WTC11 (cell line): ENCODE measurements around the gene TAPBP. TPM values are rescaled to one million over a fixed set of nuclear protein-coding genes. Genes with fewer than 3 reads are reported as not detected.

Experiments
- ATAC-seq: fragments of 200-7000 bp; cut with Tn5 transposase; 2 replicates; pipeline ENCODE4 v1.10.0; 2021; ENCODE audit warnings: mild to moderate bottlenecking, moderate library complexity
- CTCF ChIA-PET: fragments of 300-600 bp; sonication (Branson Sonifier 250); formaldehyde crosslinking; loops from one replicate; lab custom pipeline; 2021; ENCODE audit warnings: antibody characterized with exemption; lab: Charles Lee
- POLR2A ChIA-PET: fragments of 350-600 bp; sonication (Branson Sonifier 250); formaldehyde crosslinking; loops from one replicate; lab custom pipeline; 2021; ENCODE audit warnings: antibody characterized with exemption; lab: Charles Lee
- DNase-seq: peaks from one replicate; pipeline ENCODE4 v3.0.0; 2021; ENCODE audit warnings: low spot score
- H3K27ac Mint-ChIP-seq: 2 replicates; pipeline ENCODE4 v1.8.0; 2021; ENCODE audit warnings: mixed read lengths
- H3K27me3 Mint-ChIP-seq: 2 replicates; pipeline ENCODE4 v1.8.0; 2021; ENCODE audit warnings: low read depth, mild to moderate bottlenecking, moderate library complexity, mixed read lengths
- H3K36me3 Mint-ChIP-seq: 2 replicates; pipeline ENCODE4 v1.8.0; 2021; ENCODE audit warnings: mixed read lengths
- H3K4me1 Mint-ChIP-seq: 2 replicates; pipeline ENCODE4 v1.8.0; 2022; ENCODE audit warnings: mixed read lengths
- H3K4me3 Mint-ChIP-seq: 2 replicates; pipeline ENCODE4 v1.8.0; 2021; ENCODE audit warnings: mild to moderate bottlenecking, moderate library complexity, mixed read lengths
- H3K9me3 Mint-ChIP-seq: 2 replicates; pipeline ENCODE4 v1.8.0; 2021; ENCODE audit warnings: mixed read lengths
- AFF4 ChIP-seq: sonication (generic); formaldehyde crosslinking; IDR thresholded peaks from 2 replicates; pipeline ENCODE4 v1.8.1; 2023; ENCODE audit warnings: mild to moderate bottlenecking, missing genetic modification reagents, borderline replicate concordance
- ATF2 ChIP-seq: sonication (generic); formaldehyde crosslinking; IDR thresholded peaks from 2 replicates; pipeline ENCODE4 v1.8.1; 2022; ENCODE audit warnings: low read depth, missing genetic modification reagents, borderline replicate concordance
- ATF3 ChIP-seq: sonication (generic); formaldehyde crosslinking; conservative IDR thresholded peaks from 2 replicates; pipeline ENCODE4 v1.8.1; 2022; ENCODE audit warnings: mild to moderate bottlenecking, missing genetic modification reagents
- E2F5 ChIP-seq: sonication (generic); formaldehyde crosslinking; IDR thresholded peaks from 2 replicates; pipeline ENCODE4 v1.8.1; 2022; ENCODE audit warnings: mild to moderate bottlenecking, moderate library complexity, missing genetic modification reagents
- EMX1 ChIP-seq: fragments of 250-450 bp; sonication (Bioruptor Pico); IDR thresholded peaks from 2 replicates; pipeline ENCODE4 v1.8.0; 2021; ENCODE audit warnings: mild to moderate bottlenecking
- FOXJ3 ChIP-seq: sonication (generic); formaldehyde crosslinking; IDR thresholded peaks from 2 replicates; pipeline ENCODE4 v1.9.0; 2021; ENCODE audit warnings: missing genetic modification reagents, mild to moderate bottlenecking, borderline replicate concordance
- MXD4 ChIP-seq: fragments of 250-450 bp; sonication (Bioruptor Pico); IDR thresholded peaks from 2 replicates; pipeline ENCODE4 v1.8.0; 2021; ENCODE audit warnings: mild to moderate bottlenecking, moderate library complexity, borderline replicate concordance
- NR2C2 ChIP-seq: sonication (generic); formaldehyde crosslinking; IDR thresholded peaks from 2 replicates; pipeline ENCODE4 v1.8.0; 2022; ENCODE audit warnings: mild to moderate bottlenecking, missing genetic modification reagents
- OVOL2 ChIP-seq: fragments of 250-450 bp; sonication (Bioruptor Pico); IDR thresholded peaks from 2 replicates; pipeline ENCODE4 v1.9.0; 2021; ENCODE audit warnings: mild to moderate bottlenecking, borderline replicate concordance
- PREB ChIP-seq: sonication (generic); formaldehyde crosslinking; IDR thresholded peaks from 2 replicates; pipeline ENCODE4 v1.8.1; 2022; ENCODE audit warnings: mild to moderate bottlenecking, missing genetic modification reagents, moderate library complexity, borderline replicate concordance
- RORB ChIP-seq: fragments of 250-450 bp; sonication (Bioruptor Pico); IDR thresholded peaks from 2 replicates; pipeline ENCODE4 v1.9.0; 2021; ENCODE audit warnings: mild to moderate bottlenecking
- STAT6 ChIP-seq: sonication (generic); formaldehyde crosslinking; conservative IDR thresholded peaks from 2 replicates; pipeline ENCODE4 v1.8.1; 2023; ENCODE audit warnings: mild to moderate bottlenecking, low read depth, missing genetic modification reagents, moderate library complexity
- ZBTB43 ChIP-seq: sonication (generic); formaldehyde crosslinking; IDR thresholded peaks from 2 replicates; pipeline ENCODE4 v1.8.1; 2023; ENCODE audit warnings: mild to moderate bottlenecking, missing genetic modification reagents
- ZMAT4 ChIP-seq: fragments of 250-450 bp; sonication (Bioruptor Pico); IDR thresholded peaks from 2 replicates; pipeline ENCODE4 v1.9.0; 2021; ENCODE audit warnings: mild to moderate bottlenecking
- ZNF416 ChIP-seq: fragments of 250-450 bp; sonication (Bioruptor Pico); IDR thresholded peaks from 2 replicates; pipeline ENCODE4 v1.9.0; 2021; ENCODE audit warnings: mild to moderate bottlenecking, inconsistent platforms
- ZNF532 ChIP-seq: fragments of 250-450 bp; sonication (Bioruptor Pico); IDR thresholded peaks from 2 replicates; pipeline ENCODE4 v1.9.0; 2021; ENCODE audit warnings: mild to moderate bottlenecking, borderline replicate concordance
- ZNF671 ChIP-seq: fragments of 250-450 bp; sonication (Bioruptor Pico); IDR thresholded peaks from 2 replicates; pipeline ENCODE4 v1.8.0; 2021; ENCODE audit warnings: mild to moderate bottlenecking
- total RNA-seq: library from RNA; stranded (reverse); gene quantifications from 3 replicates; pipeline ENCODE4 v1.2.3, GENCODE V29; 2021

Gene TAPBP
- total RNA-seq, 1 experiment from 2014 or later: 43.5 TPM

GRCh38 chr6:33290459-33290858 lies 23.4 kb downstream of the TAPBP start:
- TF ChIP-seq STAT6 (no peak), E2F5 (no peak), ZNF671 (no peak), ATF2 (CRISPR knock-in tag) (no peak), NR2C2 (CRISPR knock-in tag) (no peak), ZBTB43 (CRISPR knock-in tag) (no peak), ZNF532 (no peak), PREB (CRISPR knock-in tag) (no peak)
- TF ChIP-seq, all 79 proteins: peak for 0
- peaks cover 36% of the 10 kb centered on the region for H3K36me3 Mint-ChIP-seq
- H3K4me1 Mint-ChIP-seq: peaks cover 22% of the 10 kb centered on the region
- CTCF ChIA-PET: interaction anchor here (1.4 to 3.3 kb wide), 2 partner anchors 11 to 13 kb away, joined by 4 to 36 read pairs; partner anchors contain the start of gene B3GALT4
- POLR2A ChIA-PET: interaction anchor here (1.6 to 3.6 kb wide), 2 partner anchors 13 to 141 kb away, joined by 4 to 27 read pairs; partner anchors contain the start of gene B3GALT4
- H3K27ac Mint-ChIP-seq: peak overlapping the region; percentile 32; the same call in 1 of the 2 replicates
- DNase-seq: no peak
- H3K27me3 Mint-ChIP-seq: no peaks in the 10 kb centered on the region
- no peak for ATAC-seq
- H3K4me3 Mint-ChIP-seq: peak overlapping the region; percentile 99
- H3K9me3 Mint-ChIP-seq: no peaks in the 10 kb centered on the region

GRCh38 chr6:33289784-33290315 lies 24.0 kb downstream of the TAPBP start:
- DNase-seq: no peak
- ATAC-seq: no peak
- ChIA-PET POLR2A (interaction anchor here (0.5 to 3.6 kb wide), 8 partner anchors 8 to 1392 kb away, joined by 3 to 27 read pairs (median 4); partner anchors contain the start of genes B3GALT4, RGL2, RPS18 and VPS52), CTCF (interaction anchor here (1.4 to 3.3 kb wide), 5 partner anchors 9 to 129 kb away, joined by 4 to 36 read pairs (median 5); partner anchors contain the start of genes B3GALT4, CUTA and RGL2)
- H3K4me1 Mint-ChIP-seq: peaks cover 22% of the 10 kb centered on the region
- H3K27ac Mint-ChIP-seq: peak overlapping the region; percentile 95
- peaks cover 37% of the 10 kb centered on the region for H3K36me3 Mint-ChIP-seq
- H3K9me3 Mint-ChIP-seq: no peaks in the 10 kb centered on the region
- H3K4me3 Mint-ChIP-seq: peak overlapping the region; percentile 99
- H3K27me3 Mint-ChIP-seq: no peaks in the 10 kb centered on the region
- TF ChIP-seq RORB: no peak
- TF ChIP-seq OVOL2 (CRISPR knock-in tag): no peak
- TF ChIP-seq ATF3: no peak
- TF ChIP-seq FOXJ3 (CRISPR knock-in tag): no peak
- no peak for TF ChIP-seq ZNF416 (CRISPR knock-in tag)
- TF ChIP-seq ZMAT4: no peak
- TF ChIP-seq EMX1 (CRISPR knock-in tag): no peak
- TF ChIP-seq MXD4 (CRISPR knock-in tag): no peak
- no peak for TF ChIP-seq AFF4 (CRISPR knock-in tag)
